Neural cell (in vitro differentiated cells): ENCODE data around the gene CDRT15L2.

Experiments used
- CTCF ChIP-seq: fragments of 450-650 bp; IDR thresholded peaks from 2 replicates; pipeline ENCODE4 v1.5.1; 2014; ENCODE audit warnings: antibody characterized with exemption, mild to moderate bottlenecking, moderate library complexity; ENCODE audit not compliant: poor library complexity, severe bottlenecking
- EP300 ChIP-seq: fragments of 450-650 bp; conservative IDR thresholded peaks from 2 replicates; pipeline ENCODE4 v1.6.1; 2014; ENCODE audit warnings: antibody characterized with exemption, mild to moderate bottlenecking, moderate library complexity; ENCODE audit not compliant: poor library complexity, severe bottlenecking
- POLR2AphosphoS5 ChIP-seq: IDR thresholded peaks from 2 replicates; pipeline ENCODE4 v1.6.1; 2012
- RAD21 ChIP-seq: fragments of 450-650 bp; conservative IDR thresholded peaks from 2 replicates; pipeline ENCODE4 v1.6.1; 2014; ENCODE audit warnings: antibody characterized with exemption, mild to moderate bottlenecking, moderate library complexity
- REST ChIP-seq: IDR thresholded peaks from 2 replicates; pipeline ENCODE4 v1.6.1; 2012; ENCODE audit warnings: borderline replicate concordance
- SMC3 ChIP-seq: fragments of 450-650 bp; conservative IDR thresholded peaks from 2 replicates; pipeline ENCODE4 v1.6.1; 2014; ENCODE audit warnings: antibody characterized with exemption, mild to moderate bottlenecking, moderate library complexity; ENCODE audit not compliant: poor library complexity

DNA sequence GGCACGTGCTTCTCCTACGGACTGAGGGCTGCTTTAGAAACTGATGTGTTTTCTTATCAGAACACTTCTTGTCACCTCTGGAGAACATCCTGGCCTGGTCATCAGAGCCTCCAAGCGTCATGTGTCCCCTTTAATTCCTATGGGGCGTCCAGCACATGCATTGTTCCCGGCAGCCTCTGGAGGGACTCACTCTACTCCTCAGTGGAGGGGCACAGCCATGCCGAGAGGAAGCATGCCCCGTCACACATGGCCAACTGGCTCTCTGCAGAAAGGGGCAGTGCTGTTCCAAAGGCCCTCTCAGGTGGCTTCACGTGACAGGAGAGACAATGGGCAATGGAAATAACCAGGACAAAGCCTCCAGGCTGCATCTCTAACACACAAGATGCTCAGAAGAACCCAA is 31.8 kb downstream of the CDRT15L2 start:
- TF ChIP-seq CTCF (no peak), RAD21 (no peak), EP300 (no peak), SMC3 (no peak), REST (no peak), POLR2AphosphoS5 (no peak)
